GM19468 (cell line): ENCODE data around the gene FBXO15.

Source experiments
- ATAC-seq: cut with Tn5 transposase; IDR thresholded peaks from one replicate; pipeline ENCODE4 v1.9.1; 2021; ENCODE audit warnings: mild to moderate bottlenecking, moderate library complexity, moderate number of reproducible peaks; ENCODE audit not compliant: unreplicated experiment; ENCODE audit errors: extremely low read depth

Gene FBXO15

DNA sequence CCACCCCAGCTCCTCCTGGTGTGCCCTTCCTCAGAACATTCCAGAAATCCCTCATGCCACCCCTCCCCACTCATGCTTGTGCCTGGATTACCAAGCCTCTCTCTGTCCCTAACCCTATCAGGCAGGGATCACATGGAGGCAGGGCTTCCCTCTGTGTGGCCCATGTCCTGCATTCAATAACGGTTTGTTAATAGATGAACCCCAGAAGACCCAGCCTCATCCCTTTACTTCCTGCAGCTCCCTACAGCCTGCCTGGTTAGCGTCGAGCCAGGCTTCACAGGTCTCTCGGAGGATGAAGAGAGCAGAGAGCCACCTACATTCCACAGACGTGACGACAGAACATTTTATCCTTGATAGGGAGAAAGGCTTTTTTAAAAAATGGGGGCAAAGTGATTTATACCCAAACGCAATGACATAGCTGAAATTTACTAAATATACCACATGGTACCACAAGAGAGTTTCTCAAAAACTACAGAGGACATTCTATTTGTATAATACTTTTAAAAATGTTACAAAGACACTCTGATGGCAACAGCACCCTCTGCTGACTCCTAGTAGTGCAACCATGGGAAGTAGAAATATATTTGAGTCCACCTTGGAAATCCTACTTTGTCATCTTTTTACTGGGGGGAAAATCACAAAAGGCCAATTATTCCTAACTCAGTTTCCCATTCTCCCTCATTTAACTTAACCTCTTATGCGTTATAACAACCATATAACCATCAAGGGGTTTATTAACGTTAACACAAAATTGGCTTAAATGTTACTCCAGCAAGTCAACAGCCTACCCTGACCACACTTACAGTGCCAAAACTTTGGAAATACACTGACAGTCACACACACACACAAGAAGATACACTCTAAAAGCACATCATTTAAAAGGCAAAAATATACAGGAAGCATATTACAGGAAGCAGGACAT, 30.7 kb downstream of the FBXO15 start:
- ATAC-seq, result no peak

GRCh38 chr18:74115046-74115445, 32.6 kb downstream of the FBXO15 start:
- no peak for ATAC-seq

GRCh38 chr18:74114116-74114515, 33.5 kb downstream of the FBXO15 start:
- no peak for ATAC-seq

- no peak for ATAC-seq
Measured at GRCh38 chr18:74113711-74114110, 33.9 kb downstream of the FBXO15 start.

DNA sequence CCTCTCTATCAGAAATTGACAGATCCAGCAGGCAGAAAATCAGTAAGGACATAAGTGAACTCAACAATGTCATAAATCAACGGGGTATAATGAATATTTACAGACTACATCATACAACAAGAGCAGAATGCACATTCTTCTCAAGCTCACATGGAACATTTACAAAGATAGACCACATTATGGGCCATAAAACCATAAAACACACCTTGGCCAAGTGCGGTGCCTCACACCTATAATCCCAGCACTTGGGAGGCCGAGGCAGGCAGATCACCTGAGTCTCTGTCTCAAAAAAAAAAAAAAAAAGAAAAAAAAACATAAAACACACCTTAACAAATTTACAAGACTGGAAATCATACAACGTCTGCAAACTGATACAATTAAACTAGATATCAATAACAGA, 36.7 kb downstream of the FBXO15 start:
- no peak for ATAC-seq

DNA sequence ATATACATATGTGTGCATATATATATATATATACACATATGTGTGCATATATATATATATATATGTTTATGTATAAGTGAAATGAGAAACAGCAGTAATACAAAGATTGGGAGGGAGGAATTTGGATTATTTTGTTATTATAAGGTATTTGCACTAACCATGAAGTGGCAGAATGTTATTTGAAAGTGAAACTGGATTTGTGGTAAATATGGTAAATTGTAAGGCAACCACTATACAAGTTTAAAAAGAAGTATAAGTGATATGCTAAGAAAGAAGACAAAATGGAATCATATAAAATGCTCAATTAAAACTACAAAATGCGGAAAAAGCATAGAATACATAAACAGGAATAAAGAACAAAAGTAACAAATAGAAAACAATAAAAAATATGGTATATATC, 37.5 kb downstream of the FBXO15 start:
- ATAC-seq, result no peak

GRCh38 chr18:74108460-74108859, 39.2 kb downstream of the FBXO15 start:
- no peak for ATAC-seq

DNA sequence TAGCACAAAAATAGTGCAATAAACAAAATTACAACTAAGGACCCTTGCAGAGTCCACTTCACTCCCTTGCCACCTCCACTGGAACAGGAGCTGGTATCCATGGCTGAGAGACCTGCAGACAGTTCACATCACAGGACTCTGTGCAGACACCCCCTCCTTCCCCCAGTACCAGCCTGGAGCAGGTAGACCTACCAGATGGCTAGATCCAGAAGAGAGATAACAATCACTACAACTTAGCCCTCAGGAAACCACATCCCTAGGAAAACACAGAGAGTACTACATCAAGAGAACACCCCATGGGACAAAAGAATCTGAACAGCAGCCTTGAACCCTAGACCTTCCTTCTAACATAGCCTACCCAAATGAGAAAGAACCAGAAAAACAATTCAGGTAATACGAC, 49.8 kb downstream of the FBXO15 start:
- ATAC-seq, result no peak

GRCh38 chr18:74092922-74093321, 54.7 kb downstream of the FBXO15 start:
- no peak for ATAC-seq

DNA sequence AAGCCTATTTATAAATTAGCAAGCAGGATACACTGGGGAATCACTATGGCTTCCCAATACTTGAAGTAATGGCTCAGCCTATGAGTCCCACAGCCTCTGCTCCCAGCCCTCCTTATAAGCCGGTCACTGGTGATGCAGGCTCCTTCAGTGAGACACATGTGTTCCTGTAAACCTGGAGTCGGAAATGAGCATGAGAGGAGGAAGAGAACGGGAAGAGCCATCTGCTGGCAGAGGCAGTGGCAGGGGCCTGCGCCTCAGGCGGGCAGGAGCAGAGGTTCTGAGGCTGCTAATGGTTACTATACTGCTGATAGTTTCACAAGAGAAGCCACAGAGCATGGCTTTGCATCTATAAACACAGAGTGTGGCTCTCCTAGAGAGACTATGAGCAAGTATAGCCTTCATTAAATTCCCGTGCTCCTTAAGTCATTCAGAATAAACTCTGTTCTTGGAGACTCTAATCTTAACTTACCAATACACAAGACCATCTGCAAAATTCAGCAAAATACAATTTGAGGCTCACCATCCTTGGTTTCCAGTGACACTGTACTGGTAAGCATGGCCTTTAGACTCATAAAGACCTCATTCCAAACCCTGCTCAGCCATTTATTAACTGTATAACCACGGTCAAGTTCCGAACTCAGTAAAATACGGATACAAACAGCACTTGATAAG, 63.3 kb downstream of the FBXO15 start:
- ATAC-seq, result no peak

GRCh38 chr18:74083557-74083952, 64.1 kb downstream of the FBXO15 start:
- no peak for ATAC-seq

DNA sequence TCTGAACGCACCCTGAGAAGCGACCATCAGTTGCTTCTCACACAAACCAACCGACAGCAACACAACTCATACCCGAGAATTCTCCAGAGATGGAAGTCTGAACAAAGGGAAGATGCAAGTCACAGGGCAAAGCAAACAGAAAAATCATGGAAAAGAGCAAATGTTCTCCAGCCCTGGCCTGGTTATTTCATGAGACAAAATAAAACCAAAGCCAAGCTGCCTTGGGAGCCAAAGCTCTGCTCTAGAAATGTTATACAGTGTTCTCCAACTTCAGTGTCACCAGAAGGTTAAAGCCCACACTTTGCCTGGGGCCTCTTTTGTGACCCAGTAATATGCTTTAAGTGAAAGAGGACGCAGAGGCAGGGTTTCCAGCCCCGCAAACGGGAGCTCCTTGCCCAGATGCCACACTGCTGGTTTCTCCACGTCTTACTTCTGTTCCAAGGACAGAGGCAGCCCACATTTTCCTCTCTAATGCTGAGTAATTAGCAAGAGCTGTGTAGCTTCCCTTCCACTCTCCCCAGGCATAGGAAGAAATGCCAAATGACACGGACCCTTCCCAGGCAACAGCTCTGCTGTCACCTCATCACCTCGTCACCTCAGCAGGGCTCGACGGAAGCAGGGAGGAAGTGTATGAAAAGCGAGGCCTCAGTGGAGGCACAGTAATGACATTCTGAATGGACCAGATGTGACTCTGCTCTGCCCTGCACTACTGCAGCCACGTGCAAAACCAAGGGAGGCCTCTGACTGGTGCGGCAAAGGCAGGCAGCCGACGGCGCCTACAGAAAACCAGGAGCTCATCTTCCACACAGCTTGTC, 64.7 kb downstream of the FBXO15 start:
- ATAC-seq, result no peak

- peak; percentile 96 for ATAC-seq
Measured at GRCh38 chr18:74081966-74082741, 65.5 kb downstream of the FBXO15 start.

DNA sequence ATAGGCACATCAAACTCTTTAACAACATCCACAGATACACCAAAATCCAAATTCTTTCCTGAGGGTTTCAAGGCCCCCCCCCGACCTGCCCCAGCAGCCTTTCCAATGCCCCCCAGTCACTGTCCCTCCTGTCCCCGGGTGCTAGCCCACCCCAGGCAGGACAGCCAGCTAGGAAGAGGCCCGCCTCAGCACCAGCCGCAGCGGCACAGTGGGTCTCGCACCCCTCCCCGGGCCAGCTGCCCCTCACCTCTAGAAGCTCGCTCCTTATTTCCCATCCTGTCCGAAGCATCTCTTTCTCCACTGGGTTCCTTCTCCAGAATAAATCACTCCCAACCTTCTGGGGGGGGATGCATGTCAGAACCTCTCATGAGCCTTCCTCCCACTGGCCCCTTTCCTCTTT, 69.4 kb downstream of the FBXO15 start:
- no peak for ATAC-seq

GRCh38 chr18:74074668-74075564, 72.7 kb downstream of the FBXO15 start:
- ATAC-seq, result no peak

- no peak for ATAC-seq
Measured at GRCh38 chr18:74073957-74074667, 73.5 kb downstream of the FBXO15 start.

GRCh38 chr18:74069178-74070050, 78.2 kb downstream of the FBXO15 start:
- no peak for ATAC-seq
